GM04503 (cell line): ENCODE data around the gene RNF43.

Experiments
- DNase-seq: peaks from one replicate; pipeline ENCODE4 v3.0.0-alpha.2; 2012; ENCODE audit warnings: low read depth

Gene RNF43

GRCh38 chr17:58381124-58382035 is 36.0 kb downstream of the RNF43 start:
- DNase-seq = no peak

DNA sequence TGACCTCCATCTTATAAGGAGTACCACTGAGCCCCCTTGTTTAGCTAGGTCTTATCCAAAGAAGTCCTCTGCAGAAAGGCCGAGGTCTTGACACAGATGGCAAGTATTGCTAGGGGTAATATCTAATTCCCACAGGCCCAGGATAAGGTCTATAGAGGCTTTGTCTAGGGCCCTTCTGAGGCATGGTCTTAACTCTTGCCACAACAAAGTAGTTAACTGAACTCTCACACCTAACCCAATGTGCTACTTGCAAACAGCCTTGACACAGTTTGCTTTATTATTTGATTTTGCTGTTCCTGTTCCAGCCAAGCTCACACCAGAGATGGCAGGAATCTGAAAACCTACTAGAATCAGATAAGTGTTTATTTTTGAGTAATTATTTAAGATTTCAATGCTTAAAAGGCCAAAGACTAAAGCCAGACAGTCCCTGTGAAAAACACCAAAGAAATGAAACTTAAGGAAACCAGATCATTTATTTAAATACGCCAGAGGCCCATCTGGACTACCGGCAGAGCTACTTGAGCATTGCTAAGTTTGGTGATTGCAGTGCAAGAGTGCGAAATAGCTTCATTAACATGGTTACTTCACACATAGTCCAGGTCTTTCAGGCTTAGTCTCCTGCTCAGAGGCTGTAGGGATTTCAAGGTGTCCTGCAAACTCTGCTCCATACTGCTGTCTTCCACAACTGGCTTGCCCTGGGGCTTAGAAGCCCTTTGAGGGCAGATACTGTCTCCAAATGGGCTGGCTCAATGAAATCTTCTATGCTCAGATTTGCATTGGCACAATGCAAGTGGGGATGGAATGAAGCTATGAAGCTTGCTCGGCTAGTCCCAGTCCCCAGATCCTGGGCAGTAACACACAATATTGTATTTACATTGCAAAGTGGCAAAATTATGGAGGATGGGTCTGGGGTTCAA is 36.9 kb downstream of the RNF43 start:
- DNase-seq = no peak

GRCh38 chr17:58379511-58379824 is 37.9 kb downstream of the RNF43 start:
- no peak for DNase-seq

DNA sequence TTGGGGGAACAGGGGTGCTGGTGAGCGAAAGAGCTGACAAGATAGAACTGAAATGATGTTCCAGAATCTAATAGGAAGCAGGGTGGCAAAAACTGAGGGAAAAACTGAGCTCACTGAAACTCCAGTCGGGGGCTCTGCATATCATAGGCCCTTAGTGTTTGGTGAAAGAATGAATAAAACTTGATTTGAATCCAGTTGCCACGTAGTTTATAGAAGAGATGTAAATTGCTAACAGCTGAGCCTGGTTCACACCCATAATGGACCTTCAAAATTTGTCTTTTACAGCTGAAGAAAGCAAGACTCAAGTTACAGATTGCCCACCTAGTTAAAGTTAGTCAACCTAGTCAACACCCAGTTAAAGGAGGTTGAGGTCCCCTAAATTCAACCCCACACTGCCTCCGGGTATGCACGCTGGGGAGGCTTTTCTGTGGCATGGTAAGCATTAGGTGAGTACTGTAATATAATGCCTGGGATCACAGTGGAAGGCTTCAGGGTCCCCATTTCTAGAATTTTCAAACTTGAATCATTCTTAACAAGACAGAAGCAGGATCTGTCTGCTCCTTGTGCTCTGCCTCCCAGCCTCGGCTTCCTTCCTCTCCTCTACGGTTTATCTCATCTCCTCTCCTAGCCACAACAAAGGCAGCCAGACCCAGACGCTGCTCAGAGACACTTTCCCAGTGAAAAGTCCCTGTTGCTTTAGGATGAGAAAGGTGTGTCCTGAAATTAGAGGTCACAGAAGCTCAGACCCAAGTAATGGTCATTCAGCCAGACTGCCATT is 38.4 kb downstream of the RNF43 start:
- no peak for DNase-seq

DNA sequence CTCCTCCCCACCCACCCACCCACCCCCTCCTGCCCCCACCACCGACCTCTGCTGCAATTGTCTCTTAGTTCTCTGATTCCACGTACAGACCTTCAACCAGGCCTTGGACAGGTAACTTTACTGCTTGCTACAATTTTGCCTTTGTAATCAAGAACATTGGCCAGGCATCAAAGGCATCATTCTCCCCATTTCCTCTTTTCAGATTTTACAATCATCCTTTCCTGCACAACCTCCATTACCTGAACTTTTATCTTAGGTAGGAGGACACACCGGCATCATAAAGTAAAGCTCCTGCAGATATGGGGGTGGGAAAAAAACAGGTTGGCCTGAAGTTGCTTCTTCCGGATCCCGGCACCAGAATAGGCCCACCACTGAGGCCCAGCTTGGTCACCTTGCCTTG is 39.7 kb downstream of the RNF43 start:
- DNase-seq = no peak

DNA sequence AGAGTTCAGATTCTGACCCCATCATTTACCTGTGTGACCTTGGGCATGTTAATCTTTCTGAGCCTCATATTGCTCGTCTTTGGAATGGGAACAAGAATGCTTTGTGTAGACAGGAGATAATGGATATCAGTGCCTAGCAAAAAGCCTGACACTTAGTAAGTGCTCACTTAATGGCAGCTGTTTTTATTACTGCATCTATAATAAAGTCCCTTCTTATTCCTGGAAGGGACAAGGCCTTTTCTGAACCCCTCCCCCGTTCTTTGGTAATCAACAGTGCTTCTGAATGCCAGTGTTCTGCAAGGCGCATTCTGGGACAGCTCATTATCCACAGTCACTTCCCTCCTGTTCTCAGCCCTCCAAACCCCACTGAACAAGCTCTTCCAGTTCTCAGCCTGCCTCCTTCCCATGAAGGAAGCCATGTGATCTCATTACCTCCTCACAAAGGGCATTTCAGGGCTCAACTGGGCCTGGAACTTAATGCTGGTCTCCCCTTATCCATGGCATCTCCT is 40.2 kb downstream of the RNF43 start:
- no peak for DNase-seq

DNA sequence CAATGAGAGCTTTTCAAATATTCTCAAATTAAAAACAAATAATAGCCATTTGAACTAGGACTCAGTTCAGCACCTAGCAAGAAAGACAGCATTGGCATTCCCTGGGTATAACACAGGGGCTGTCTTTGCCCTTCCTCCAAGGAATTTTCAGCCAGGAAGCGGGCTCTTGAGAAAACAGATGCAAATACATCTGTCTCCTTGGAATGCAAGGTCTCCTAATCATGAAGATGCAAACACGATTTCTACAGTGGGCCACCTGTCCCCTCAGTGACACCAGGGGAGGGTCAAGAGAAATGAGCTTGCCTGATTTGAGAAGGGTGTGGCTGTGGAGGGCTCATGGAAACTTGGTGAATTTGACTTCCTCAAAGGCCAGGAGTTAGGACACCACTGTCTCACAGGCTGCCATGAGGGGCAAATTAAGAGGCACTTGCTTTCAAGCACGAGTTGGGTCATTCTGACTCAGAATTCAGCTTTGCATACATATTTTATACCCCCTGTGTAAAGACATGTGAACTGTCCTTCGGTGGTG is 40.8 kb downstream of the RNF43 start:
- DNase-seq = no peak

DNA sequence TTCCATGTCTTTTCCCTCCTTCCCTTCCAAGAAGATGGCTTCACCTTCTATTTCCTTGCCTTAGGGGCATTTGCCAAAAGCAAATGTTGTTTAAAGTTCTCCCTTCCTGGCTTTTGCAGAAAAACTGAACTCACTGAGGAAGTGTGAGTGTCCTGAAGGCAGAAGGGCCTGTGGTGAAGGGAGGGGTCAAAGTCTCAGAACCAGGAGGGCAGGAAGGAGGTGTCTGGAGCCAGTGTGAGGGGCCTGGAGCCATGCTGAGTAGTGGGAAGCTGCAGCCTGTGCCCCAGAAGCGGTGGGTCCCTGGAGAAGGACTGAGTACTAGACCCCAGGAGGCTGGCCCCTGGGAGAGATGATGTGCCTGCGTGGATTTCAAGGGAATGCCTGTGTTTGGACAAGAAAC is 41.5 kb downstream of the RNF43 start:
- no peak for DNase-seq

DNA sequence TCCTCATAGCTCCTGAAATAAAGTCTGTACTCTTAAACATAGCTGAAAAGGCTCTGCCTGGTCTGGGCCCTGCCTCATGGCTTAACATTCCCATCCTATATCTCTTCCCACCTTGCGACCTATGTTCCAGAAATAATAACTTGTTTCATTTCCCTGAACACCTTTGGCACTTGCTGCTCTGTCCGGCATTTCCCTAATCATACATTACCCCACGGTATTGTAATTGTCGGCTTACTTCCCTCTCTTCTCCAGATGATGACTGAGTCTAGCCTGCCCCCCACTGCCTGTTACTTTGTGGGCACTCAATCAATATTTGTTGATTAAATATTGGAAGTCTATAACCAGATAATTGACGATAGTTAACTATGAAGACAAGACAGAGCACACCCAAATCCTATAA is 42.1 kb downstream of the RNF43 start:
- no peak for DNase-seq

GRCh38 chr17:58373923-58374322 is 43.4 kb downstream of the RNF43 start:
- DNase-seq = no peak

- DNase-seq = no peak
These were observed 44.3 kb downstream of the RNF43 start for GRCh38 chr17:58373003-58373402.

DNA sequence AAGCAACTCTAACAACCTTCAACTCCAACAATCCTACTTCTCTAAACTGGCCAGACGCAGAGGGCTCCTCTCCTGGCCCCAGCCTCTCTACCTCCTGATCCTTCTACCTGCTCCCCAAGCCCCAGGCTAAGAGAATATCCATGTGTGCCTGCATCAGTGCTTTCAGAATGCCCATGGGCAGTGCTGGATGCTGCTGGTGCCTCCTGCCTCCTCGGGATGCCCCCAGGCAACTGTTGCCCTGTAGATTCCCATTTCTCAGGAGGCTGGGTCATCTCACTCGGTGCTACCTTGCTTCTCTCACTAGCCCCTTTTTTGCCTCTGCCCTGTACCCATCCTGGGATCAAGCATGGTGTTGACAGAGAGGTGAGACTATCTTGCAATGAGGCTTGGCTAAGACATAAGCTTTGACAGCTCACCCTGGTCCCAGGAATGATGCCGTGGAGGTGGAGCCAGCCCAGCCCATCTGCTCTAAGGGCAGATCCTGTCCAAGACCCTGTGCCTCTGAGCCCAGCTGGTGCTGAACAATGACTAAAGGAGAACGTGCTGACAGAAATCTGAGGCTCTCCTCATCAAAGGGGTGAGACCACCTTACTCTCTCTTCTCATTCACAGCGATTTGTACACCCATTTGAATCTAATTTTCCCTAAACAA is 45.9 kb downstream of the RNF43 start:
- DNase-seq = no peak

- no peak for DNase-seq
These were observed 46.6 kb downstream of the RNF43 start for GRCh38 chr17:58370716-58371115.

DNA sequence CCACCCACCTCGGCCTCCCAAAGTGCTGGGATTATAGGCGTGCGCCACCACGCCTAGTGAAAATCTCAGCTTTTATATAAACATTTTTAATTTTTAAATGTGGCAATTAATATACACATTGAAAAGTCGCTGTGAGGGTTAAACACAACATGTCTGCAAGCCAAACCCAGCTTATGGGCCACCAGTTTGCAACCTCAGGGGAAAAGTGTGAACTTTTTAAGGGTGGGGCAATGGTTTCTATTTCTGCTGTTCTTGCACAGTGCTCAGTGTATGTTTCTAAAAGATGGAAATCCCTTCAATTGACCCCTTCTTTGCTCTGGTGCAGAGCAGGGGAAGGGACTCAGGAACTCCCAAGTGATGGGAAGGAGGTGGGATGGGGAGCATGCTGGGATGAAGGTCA is 47.0 kb downstream of the RNF43 start:
- no peak for DNase-seq

DNA sequence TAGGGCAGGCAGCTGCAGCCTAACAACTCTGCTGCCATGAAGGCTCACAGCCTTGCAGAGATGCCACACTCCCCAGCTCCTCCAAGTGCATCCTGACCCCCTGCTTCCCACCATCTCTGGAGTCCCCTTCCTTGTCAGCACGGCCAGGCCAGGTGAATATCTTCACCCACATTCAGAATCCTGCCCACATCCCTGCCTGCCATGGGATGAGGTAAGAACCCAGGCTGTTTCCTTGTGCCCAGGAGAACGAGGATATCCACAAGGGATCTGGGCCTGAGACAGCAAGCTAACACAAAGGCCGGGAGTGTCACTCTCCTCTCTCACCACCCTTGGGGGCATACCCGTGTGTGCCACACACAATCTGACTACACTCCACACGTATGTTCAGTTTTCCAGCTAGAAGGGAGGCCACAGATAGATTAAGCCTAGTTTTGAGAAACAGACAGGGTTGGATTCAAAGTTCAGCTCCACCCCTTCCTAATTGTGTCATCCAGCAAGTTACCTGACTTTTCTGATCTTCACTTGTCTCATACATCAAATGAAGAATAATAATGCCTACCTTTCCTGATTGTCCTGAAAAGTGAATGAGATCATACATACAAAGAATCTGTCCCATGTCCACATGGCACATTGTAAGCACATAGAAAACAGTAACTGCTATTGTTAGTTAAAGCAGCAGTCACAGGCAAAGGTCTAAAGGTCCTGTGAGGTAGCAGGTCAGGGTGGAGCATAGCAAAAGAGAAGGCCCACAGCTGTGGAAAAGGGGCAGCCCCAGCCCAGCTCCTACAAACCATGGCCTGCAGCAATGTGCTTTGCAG is 47.9 kb downstream of the RNF43 start:
- DNase-seq = no peak

DNA sequence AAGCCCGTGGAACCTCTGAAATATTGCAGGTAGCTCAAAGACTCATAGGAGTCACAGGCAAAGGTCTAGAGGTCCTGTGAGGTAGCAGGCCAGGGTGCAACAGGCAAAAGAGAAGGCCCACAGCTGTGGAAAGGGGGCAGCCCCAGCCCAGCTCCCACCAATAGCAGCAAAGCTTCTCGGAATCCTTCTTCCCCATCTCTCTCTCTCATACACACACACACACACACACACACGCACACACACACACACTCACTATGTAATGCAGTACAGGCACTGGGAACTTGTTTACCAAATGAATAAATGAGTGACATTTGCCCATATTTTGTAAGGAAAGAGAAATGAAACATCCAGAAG is 48.5 kb downstream of the RNF43 start:
- DNase-seq = no peak
